ENCODE results near the gene NTSR1.

NTSR1 gene

GRCh38 chr20:62712606-62713005 is 4.0 kb downstream of the NTSR1 start:
- Histone ChIP-seq H3K4me3 (ENCODE audit: control insufficient read depth in 1 of 7, extremely low read depth in 1 of 7, insufficient read depth in 4 of 7, low read depth in 2 of 7, low read length in 6 of 7) (no peak overlapping the region), H3K27me3 (replicated peaks in 2 of 5; ENCODE audit: control insufficient read depth in 4 of 5, insufficient read depth in 5 of 5, low read length in 4 of 5) (peaks cover 0 to 44% (median 15%) of the 10 kb centered on the region in 5 experiments), H3K27ac (ENCODE audit: insufficient read depth in 1 of 2, low read depth in 1 of 2, low read length in 2 of 2, poor library complexity in 1 of 2, severe bottlenecking in 2 of 2) (no peak overlapping the region), H3K36me3 (ENCODE audit: control insufficient read depth in 4 of 4, insufficient read depth in 4 of 4, low read length in 3 of 4) (no peaks in the 10 kb centered on the region), H3K9me3 (ENCODE audit: control extremely low read depth in 1 of 5, control insufficient read depth in 4 of 5, insufficient read depth in 2 of 5, low read depth in 1 of 5, low read length in 4 of 5) (no peaks in the 10 kb centered on the region), H3K4me1 (ENCODE audit: control extremely low read depth in 1 of 4, control insufficient read depth in 4 of 4, insufficient read depth in 4 of 4, low read length in 3 of 4) (peaks cover 0 to 26% (median 14%) of the 10 kb centered on the region in 4 experiments)
- CTCF ChIA-PET = interaction anchor here (1.6 kb wide), 1 partner anchor 77 kb away, joined by 3 read pairs; no protein-coding TSS in a partner anchor
- no peak for DNase-seq
- POLR2A ChIA-PET = no interaction called here
- WGBS (ENCODE audit: insufficient coverage) = 94% methylated on average over 8 of the region's 8 CpGs

DNA sequence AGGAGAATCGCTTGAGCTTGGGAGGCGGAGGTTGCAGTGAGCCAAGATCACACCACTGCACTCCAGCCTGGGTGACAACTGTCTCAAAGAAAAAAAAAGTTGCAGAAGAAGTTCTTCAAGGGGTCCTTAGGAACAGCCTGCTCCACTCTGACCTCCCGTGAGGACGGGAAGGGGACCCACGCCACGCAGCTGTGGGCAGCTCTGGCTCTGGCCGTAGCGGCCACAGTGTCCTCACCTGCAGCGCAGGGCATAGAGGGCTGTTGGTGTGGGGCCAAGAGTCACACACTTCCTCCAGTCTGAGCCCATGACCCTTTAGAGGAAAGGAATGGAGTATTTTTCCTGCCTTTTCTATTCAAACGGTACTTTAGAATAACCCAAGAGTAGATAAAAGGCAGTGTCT is 5.4 kb downstream of the NTSR1 start:
- H3K9me3 ChIP-seq (ENCODE audit: control extremely low read depth in 1 of 5, control insufficient read depth in 4 of 5, insufficient read depth in 2 of 5, low read depth in 1 of 5, low read length in 4 of 5) = no peaks in the 10 kb centered on the region
- no peak for DNase-seq
- no peak overlapping the region for H3K27ac ChIP-seq (ENCODE audit: insufficient read depth in 1 of 2, low read depth in 1 of 2, low read length in 2 of 2, poor library complexity in 1 of 2, severe bottlenecking in 2 of 2)
- H3K36me3 ChIP-seq (ENCODE audit: control insufficient read depth in 4 of 4, insufficient read depth in 4 of 4, low read length in 3 of 4) = no peaks in the 10 kb centered on the region
- WGBS (ENCODE audit: insufficient coverage) = 100% methylated on average over 8 of the region's 10 CpGs
- ChIA-PET CTCF (no interaction called here), POLR2A (no interaction called here)
- peaks cover 0 to 12% (median under 1%) of the 10 kb centered on the region in 4 experiments for H3K4me1 ChIP-seq (ENCODE audit: control extremely low read depth in 1 of 4, control insufficient read depth in 4 of 4, insufficient read depth in 4 of 4, low read length in 3 of 4)
- H3K27me3 ChIP-seq (replicated peaks in 2 of 5; ENCODE audit: control insufficient read depth in 4 of 5, insufficient read depth in 5 of 5, low read length in 4 of 5) = peaks cover 0 to 30% (median 11%) of the 10 kb centered on the region in 5 experiments
- H3K4me3 ChIP-seq (ENCODE audit: control insufficient read depth in 1 of 7, extremely low read depth in 1 of 7, insufficient read depth in 4 of 7, low read depth in 2 of 7, low read length in 6 of 7) = no peak overlapping the region

GRCh38 chr20:62714799-62715198 is 6.2 kb downstream of the NTSR1 start:
- no peak overlapping the region for H3K4me3 ChIP-seq (ENCODE audit: control insufficient read depth in 1 of 7, extremely low read depth in 1 of 7, insufficient read depth in 4 of 7, low read depth in 2 of 7, low read length in 6 of 7)
- H3K4me1 ChIP-seq (ENCODE audit: control extremely low read depth in 1 of 4, control insufficient read depth in 4 of 4, insufficient read depth in 4 of 4, low read length in 3 of 4) = peaks cover 0 to 8% (median 0%) of the 10 kb centered on the region in 4 experiments
- H3K9me3 ChIP-seq (ENCODE audit: control extremely low read depth in 1 of 5, control insufficient read depth in 4 of 5, insufficient read depth in 2 of 5, low read depth in 1 of 5, low read length in 4 of 5) = peaks cover 0 to 6% (median 3%) of the 10 kb centered on the region in 5 experiments
- POLR2A ChIA-PET = no interaction called here
- DNase-seq = no peak
- no peaks in the 10 kb centered on the region for H3K36me3 ChIP-seq (ENCODE audit: control insufficient read depth in 4 of 4, insufficient read depth in 4 of 4, low read length in 3 of 4)
- CTCF ChIA-PET = no interaction called here
- H3K27me3 ChIP-seq (replicated peaks in 2 of 5; ENCODE audit: control insufficient read depth in 4 of 5, insufficient read depth in 5 of 5, low read length in 4 of 5) = peaks cover 0 to 22% (median 5%) of the 10 kb centered on the region in 5 experiments
- H3K27ac ChIP-seq (ENCODE audit: insufficient read depth in 1 of 2, low read depth in 1 of 2, low read length in 2 of 2, poor library complexity in 1 of 2, severe bottlenecking in 2 of 2) = no peak overlapping the region
- 99% methylated on average over 6 of the region's 6 CpGs for WGBS (ENCODE audit: insufficient coverage)

GRCh38 chr20:62715201-62715600 is 6.6 kb downstream of the NTSR1 start:
- 98% methylated on average over 8 of the region's 10 CpGs for WGBS (ENCODE audit: insufficient coverage)
- no peak for DNase-seq
- ChIA-PET POLR2A (no interaction called here), CTCF (no interaction called here)
- H3K36me3 ChIP-seq (ENCODE audit: control insufficient read depth in 4 of 4, insufficient read depth in 4 of 4, low read length in 3 of 4) = no peaks in the 10 kb centered on the region
- H3K4me3 ChIP-seq (ENCODE audit: control insufficient read depth in 1 of 7, extremely low read depth in 1 of 7, insufficient read depth in 4 of 7, low read depth in 2 of 7, low read length in 6 of 7) = no peak overlapping the region
- H3K9me3 ChIP-seq (ENCODE audit: control extremely low read depth in 1 of 5, control insufficient read depth in 4 of 5, insufficient read depth in 2 of 5, low read depth in 1 of 5, low read length in 4 of 5) = peaks cover 0 to 10% (median 3%) of the 10 kb centered on the region in 5 experiments
- peaks cover 0 to 8% (median 0%) of the 10 kb centered on the region in 4 experiments for H3K4me1 ChIP-seq (ENCODE audit: control extremely low read depth in 1 of 4, control insufficient read depth in 4 of 4, insufficient read depth in 4 of 4, low read length in 3 of 4)
- H3K27me3 ChIP-seq (replicated peaks in 2 of 5; ENCODE audit: control insufficient read depth in 4 of 5, insufficient read depth in 5 of 5, low read length in 4 of 5) = peaks cover 0 to 18% (median 4%) of the 10 kb centered on the region in 5 experiments
- no peak overlapping the region for H3K27ac ChIP-seq (ENCODE audit: insufficient read depth in 1 of 2, low read depth in 1 of 2, low read length in 2 of 2, poor library complexity in 1 of 2, severe bottlenecking in 2 of 2)

DNA sequence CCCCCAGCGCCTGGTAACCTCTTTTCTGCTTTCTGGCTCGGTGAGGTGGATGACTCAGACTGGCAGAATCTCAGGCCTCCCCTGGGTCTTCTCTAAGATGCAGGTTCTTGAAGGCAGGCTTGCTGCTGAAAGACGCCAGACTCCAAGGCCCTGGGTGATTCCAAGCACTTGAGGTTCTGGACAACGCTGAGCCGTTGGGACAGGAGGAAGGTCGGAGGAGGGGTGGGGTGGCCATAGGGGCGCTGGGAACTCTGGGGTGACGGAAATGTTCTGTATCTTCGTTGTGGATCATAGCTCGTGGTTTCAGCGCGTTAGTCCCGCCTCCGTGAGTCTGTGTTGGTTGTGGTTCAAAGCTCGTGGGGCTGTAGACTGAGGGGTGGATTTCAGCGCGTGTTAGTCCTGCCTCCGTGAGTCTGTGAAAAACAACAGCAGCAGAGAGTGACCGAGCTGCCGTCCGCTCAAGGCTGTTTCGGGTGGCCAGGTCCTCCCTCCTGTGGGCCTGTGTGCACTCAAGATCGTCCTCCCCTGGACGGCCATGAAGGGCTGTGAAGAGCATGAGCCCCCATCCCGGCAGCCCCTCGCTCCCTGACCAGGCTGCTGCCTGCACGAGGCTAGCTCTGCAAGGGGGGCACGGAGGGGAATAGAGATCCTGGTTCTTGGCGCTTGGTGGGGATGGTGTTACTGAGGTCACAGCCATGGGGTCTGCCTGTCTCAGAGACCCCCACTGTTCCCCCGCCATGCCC is 7.7 kb downstream of the NTSR1 start:
- DNase-seq = peak in 1 of 3 donors; percentile 38
- Histone ChIP-seq H3K4me1 (ENCODE audit: control extremely low read depth in 1 of 4, control insufficient read depth in 4 of 4, insufficient read depth in 4 of 4, low read length in 3 of 4) (no peaks in the 10 kb centered on the region), H3K27me3 (replicated peaks in 2 of 5; ENCODE audit: control insufficient read depth in 4 of 5, insufficient read depth in 5 of 5, low read length in 4 of 5) (peaks cover 0 to 8% (median 2%) of the 10 kb centered on the region in 5 experiments), H3K9me3 (ENCODE audit: control extremely low read depth in 1 of 5, control insufficient read depth in 4 of 5, insufficient read depth in 2 of 5, low read depth in 1 of 5, low read length in 4 of 5) (peaks cover 5 to 19% (median 7%) of the 10 kb centered on the region in 5 experiments), H3K4me3 (ENCODE audit: control insufficient read depth in 1 of 7, extremely low read depth in 1 of 7, insufficient read depth in 4 of 7, low read depth in 2 of 7, low read length in 6 of 7) (no peak overlapping the region), H3K36me3 (ENCODE audit: control insufficient read depth in 4 of 4, insufficient read depth in 4 of 4, low read length in 3 of 4) (no peaks in the 10 kb centered on the region), H3K27ac (ENCODE audit: insufficient read depth in 1 of 2, low read depth in 1 of 2, low read length in 2 of 2, poor library complexity in 1 of 2, severe bottlenecking in 2 of 2) (no peak overlapping the region)
- POLR2A ChIA-PET = no interaction called here
- WGBS (ENCODE audit: insufficient coverage) = 68% methylated on average over 25 of the region's 30 CpGs
- CTCF ChIA-PET = interaction anchor here (1.3 kb wide), 1 partner anchor 12 kb away, joined by 4 read pairs; no protein-coding TSS in a partner anchor

DNA sequence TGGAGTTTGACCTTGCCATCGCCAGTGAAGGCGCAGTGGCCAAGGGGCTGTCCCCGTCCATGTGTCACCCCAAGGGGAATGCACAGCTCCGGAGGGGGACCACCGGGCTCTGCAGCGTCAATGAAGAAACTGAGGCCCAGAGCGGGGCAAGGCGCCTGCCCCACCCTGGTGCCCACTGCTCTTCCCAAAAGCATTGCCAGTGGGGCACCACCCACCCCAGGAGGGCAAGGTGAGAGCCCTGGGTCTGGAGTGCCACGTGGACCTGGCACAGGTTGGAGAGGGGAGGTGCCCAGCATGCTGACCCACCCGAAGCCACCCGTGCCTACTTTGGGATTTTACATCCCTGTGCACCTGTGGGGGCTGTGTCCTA is 8.3 kb downstream of the NTSR1 start:
- peaks cover 0 to 6% (median 0%) of the 10 kb centered on the region in 5 experiments for H3K27me3 ChIP-seq (replicated peaks in 2 of 5; ENCODE audit: control insufficient read depth in 4 of 5, insufficient read depth in 5 of 5, low read length in 4 of 5)
- H3K27ac ChIP-seq (ENCODE audit: insufficient read depth in 1 of 2, low read depth in 1 of 2, low read length in 2 of 2, poor library complexity in 1 of 2, severe bottlenecking in 2 of 2) = no peak overlapping the region

DNA sequence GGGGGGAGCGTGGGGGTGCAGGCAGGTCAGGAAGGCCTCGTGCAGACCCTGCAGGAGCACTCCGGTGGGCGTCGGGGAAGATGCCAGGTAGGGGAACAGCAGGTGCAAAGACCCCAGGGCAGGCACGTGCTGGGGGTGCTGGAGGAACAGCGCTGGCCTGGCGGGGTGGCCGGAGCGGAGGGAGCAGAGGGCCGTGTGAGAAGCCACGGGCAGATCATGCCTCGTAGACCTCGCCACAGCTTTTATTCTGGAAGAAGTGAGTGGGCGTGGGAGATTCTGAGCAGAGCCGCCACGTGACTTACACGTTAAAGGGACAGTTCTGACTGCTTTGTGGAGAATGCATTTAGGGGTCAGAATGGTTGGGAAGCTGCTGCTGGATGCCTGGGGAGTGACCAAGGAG is 9.3 kb downstream of the NTSR1 start:
- ChIA-PET CTCF (interaction anchor here (1.5 kb wide), 1 partner anchor 10 kb away, joined by 5 read pairs; no protein-coding TSS in a partner anchor), POLR2A (interaction anchor here (0.7 kb wide), 1 partner anchor 295 kb away, joined by 3 read pairs; no protein-coding TSS in a partner anchor)
- Histone ChIP-seq H3K4me1 (ENCODE audit: control extremely low read depth in 1 of 4, control insufficient read depth in 4 of 4, insufficient read depth in 4 of 4, low read length in 3 of 4) (no peaks in the 10 kb centered on the region), H3K9me3 (ENCODE audit: control extremely low read depth in 1 of 5, control insufficient read depth in 4 of 5, insufficient read depth in 2 of 5, low read depth in 1 of 5, low read length in 4 of 5) (peaks cover 5 to 28% (median 14%) of the 10 kb centered on the region in 5 experiments), H3K27ac (ENCODE audit: insufficient read depth in 1 of 2, low read depth in 1 of 2, low read length in 2 of 2, poor library complexity in 1 of 2, severe bottlenecking in 2 of 2) (no peak overlapping the region), H3K4me3 (ENCODE audit: control insufficient read depth in 1 of 7, extremely low read depth in 1 of 7, insufficient read depth in 4 of 7, low read depth in 2 of 7, low read length in 6 of 7) (no peak overlapping the region), H3K27me3 (replicated peaks in 2 of 5; ENCODE audit: control insufficient read depth in 4 of 5, insufficient read depth in 5 of 5, low read length in 4 of 5) (peaks cover 0 to 2% (median 0%) of the 10 kb centered on the region in 5 experiments), H3K36me3 (ENCODE audit: control insufficient read depth in 4 of 4, insufficient read depth in 4 of 4, low read length in 3 of 4) (no peaks in the 10 kb centered on the region)
- 87% methylated on average over 18 of the region's 18 CpGs for WGBS (ENCODE audit: insufficient coverage)
- no peak for DNase-seq

More for the DNA sequence above, 8.3 kb downstream of the NTSR1 start:
- H3K9me3 ChIP-seq (ENCODE audit: control extremely low read depth in 1 of 5, control insufficient read depth in 4 of 5, insufficient read depth in 2 of 5, low read depth in 1 of 5, low read length in 4 of 5) = peaks cover 5 to 25% (median 12%) of the 10 kb centered on the region in 5 experiments
- H3K36me3 ChIP-seq (ENCODE audit: control insufficient read depth in 4 of 4, insufficient read depth in 4 of 4, low read length in 3 of 4) = no peaks in the 10 kb centered on the region
- H3K4me3 ChIP-seq (ENCODE audit: control insufficient read depth in 1 of 7, extremely low read depth in 1 of 7, insufficient read depth in 4 of 7, low read depth in 2 of 7, low read length in 6 of 7) = no peak overlapping the region
- WGBS (ENCODE audit: insufficient coverage) = 94% methylated on average over 11 of the region's 11 CpGs
- DNase-seq = no peak
- H3K4me1 ChIP-seq (ENCODE audit: control extremely low read depth in 1 of 4, control insufficient read depth in 4 of 4, insufficient read depth in 4 of 4, low read length in 3 of 4) = no peaks in the 10 kb centered on the region
- ChIA-PET POLR2A (interaction anchor here (0.7 kb wide), 1 partner anchor 294 kb away, joined by 3 read pairs; no protein-coding TSS in a partner anchor), CTCF (interaction anchor here (1.3 kb wide), 1 partner anchor 11 kb away, joined by 4 read pairs; no protein-coding TSS in a partner anchor)

All from common myeloid progenitor, CD34-positive (primary cell).